Measurements from ENCODE around the gene OIT3. TPM values are rescaled to one million over a fixed set of nuclear protein-coding genes. Genes with fewer than 3 reads are reported as not detected.
"Not testable (repeated sequence)": the region's sequence is repeated elsewhere in the genome, so short reads cannot be mapped to it uniquely, and the experiment has no call there.

Gene OIT3
- total RNA-seq, 1 donor from 2014 or later = not detected

DNA sequence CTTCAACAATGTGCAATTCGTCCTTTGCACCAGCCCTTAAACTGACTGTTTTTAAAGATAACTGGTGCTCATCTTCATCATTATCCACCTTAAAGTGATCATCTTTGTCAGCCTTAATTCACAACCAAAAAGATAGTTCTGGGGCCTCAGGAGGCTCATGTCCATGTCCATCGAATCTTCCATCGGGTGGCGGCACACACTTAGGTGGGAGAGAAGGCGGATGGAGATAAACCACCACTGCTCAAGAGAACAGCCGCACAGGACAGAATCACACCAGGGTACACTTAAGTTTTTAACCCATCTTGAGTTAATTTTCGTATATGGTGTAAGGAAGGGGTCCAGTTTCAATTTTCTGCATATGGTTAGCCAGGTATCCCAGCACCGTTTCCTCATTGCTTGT, 24.8 kb downstream of the OIT3 start:
- ChIA-PET CTCF (no interaction called here), POLR2A (no interaction called here)
- no peak for DNase-seq
- Mint-ChIP-seq H3K4me3 (no peak overlapping the region), H3K36me3 (ENCODE audit: low read depth) (no peaks in the 10 kb centered on the region), H3K27me3 (peaks cover 4% of the 10 kb centered on the region), H3K27ac (no peak overlapping the region), H3K4me1 (no peaks in the 10 kb centered on the region), H3K9me3 (peaks cover 9% of the 10 kb centered on the region)
- intact Hi-C loops (cut with micrococcal nuclease) = no loop called here
- TF ChIP-seq CTCF (IDR thresholded peaks at IDR 0.05) = no peak
- ATAC-seq (ENCODE audit: low read depth) = no peak

DNA sequence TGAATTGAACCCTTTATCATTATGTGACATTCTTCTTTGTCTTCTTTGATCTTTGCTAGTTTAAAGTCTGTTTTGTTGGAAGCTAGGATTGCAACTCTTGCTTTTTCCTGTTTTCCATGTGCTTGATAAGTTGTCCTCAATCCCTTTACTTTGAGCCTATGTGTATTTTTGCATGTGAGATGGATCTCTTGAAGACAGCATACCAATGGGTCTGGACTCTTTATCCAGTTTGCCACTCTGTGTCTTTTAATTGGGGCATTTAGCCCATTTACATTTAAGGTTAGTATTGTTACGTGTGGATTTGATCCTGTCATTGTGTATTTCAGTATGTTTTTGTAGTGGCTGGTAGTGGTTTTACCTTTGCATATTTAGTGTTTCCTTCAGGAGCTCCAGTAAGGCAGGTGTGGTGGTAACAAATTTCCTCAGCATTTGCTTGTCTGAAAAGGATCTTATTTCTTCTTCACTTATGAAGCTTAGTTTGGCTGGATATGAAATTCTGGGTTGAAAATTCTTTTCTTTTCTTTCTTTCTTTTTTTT, 27.7 kb downstream of the OIT3 start:
- POLR2A ChIA-PET; H3K27ac Mint-ChIP-seq; H3K9me3 Mint-ChIP-seq; DNase-seq; ATAC-seq (ENCODE audit: low read depth); H3K36me3 Mint-ChIP-seq (ENCODE audit: low read depth); intact Hi-C loops (cut with micrococcal nuclease); H3K4me1 Mint-ChIP-seq; CTCF ChIA-PET; H3K4me3 Mint-ChIP-seq; H3K27me3 Mint-ChIP-seq: not testable (repeated sequence)

GRCh38 chr10:72924351-72924750, 30.8 kb downstream of the OIT3 start:
- DNase-seq (no peak), ATAC-seq (ENCODE audit: low read depth) (no peak)
- Mint-ChIP-seq H3K4me3 (no peak overlapping the region), H3K36me3 (ENCODE audit: low read depth) (no peaks in the 10 kb centered on the region), H3K27ac (no peak overlapping the region), H3K9me3 (peaks cover 9% of the 10 kb centered on the region), H3K27me3 (peaks cover 4% of the 10 kb centered on the region), H3K4me1 (no peaks in the 10 kb centered on the region)
- CTCF ChIA-PET = no interaction called here
- TF ChIP-seq CTCF (IDR thresholded peaks at IDR 0.05) = no peak
- POLR2A ChIA-PET = no interaction called here
- intact Hi-C loops (cut with micrococcal nuclease) = no loop called here

DNA sequence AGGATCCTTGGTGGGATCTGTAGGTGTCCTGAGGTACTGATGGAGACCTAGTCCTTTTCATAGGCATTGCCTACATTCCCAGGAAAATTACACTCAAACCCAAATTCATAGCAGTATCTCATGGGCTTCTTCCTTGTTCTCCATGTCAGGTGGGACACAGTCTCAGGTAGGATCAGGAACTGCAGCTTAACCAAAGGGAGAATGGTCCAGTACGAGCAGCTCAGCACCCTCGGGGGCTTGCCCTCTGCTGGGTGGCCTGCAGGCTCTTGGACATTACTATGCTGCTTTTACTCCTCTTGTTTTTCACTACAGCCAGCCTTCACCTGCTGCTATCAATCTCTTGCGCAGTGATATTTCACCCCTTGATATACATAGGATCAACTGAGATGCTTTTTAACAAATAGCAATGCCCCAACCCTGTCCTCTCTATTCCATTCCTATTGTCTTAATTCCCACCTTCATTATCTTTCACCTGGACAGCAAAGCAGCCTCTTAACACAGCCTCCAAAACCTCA, 32.5 kb downstream of the OIT3 start:
- Mint-ChIP-seq H3K27ac (no peak overlapping the region), H3K4me3 (no peak overlapping the region), H3K36me3 (ENCODE audit: low read depth) (no peaks in the 10 kb centered on the region), H3K27me3 (no peaks in the 10 kb centered on the region), H3K9me3 (peaks cover 4% of the 10 kb centered on the region), H3K4me1 (no peaks in the 10 kb centered on the region)
- POLR2A ChIA-PET = no interaction called here
- TF ChIP-seq CTCF (IDR thresholded peaks at IDR 0.05) = no peak
- CTCF ChIA-PET = no interaction called here
- no peak for ATAC-seq (ENCODE audit: low read depth)
- intact Hi-C loops (cut with micrococcal nuclease) = no loop called here
- no peak for DNase-seq

GRCh38 chr10:72927485-72927884, 33.9 kb downstream of the OIT3 start:
- TF ChIP-seq CTCF (IDR thresholded peaks at IDR 0.05) = no peak
- no peaks in the 10 kb centered on the region for H3K27me3 Mint-ChIP-seq
- ATAC-seq (ENCODE audit: low read depth) (no peak), DNase-seq (no peak)
- no peak overlapping the region for H3K27ac Mint-ChIP-seq
- H3K36me3 Mint-ChIP-seq (ENCODE audit: low read depth) = no peaks in the 10 kb centered on the region
- CTCF ChIA-PET = no interaction called here
- H3K4me1 Mint-ChIP-seq = no peaks in the 10 kb centered on the region
- no peaks in the 10 kb centered on the region for H3K9me3 Mint-ChIP-seq
- POLR2A ChIA-PET = interaction anchor here (0.6 kb wide), 1 partner anchor 218 kb away, joined by 6 read pairs; no protein-coding TSS in a partner anchor
- intact Hi-C loops (cut with micrococcal nuclease) = no loop called here
- no peak overlapping the region for H3K4me3 Mint-ChIP-seq

GRCh38 chr10:72928798-72929197, 35.3 kb downstream of the OIT3 start:
- Mint-ChIP-seq H3K27ac (no peak overlapping the region), H3K9me3 (no peaks in the 10 kb centered on the region), H3K4me3 (no peak overlapping the region), H3K36me3 (ENCODE audit: low read depth) (no peaks in the 10 kb centered on the region), H3K27me3 (no peaks in the 10 kb centered on the region), H3K4me1 (no peaks in the 10 kb centered on the region)
- ATAC-seq (ENCODE audit: low read depth) = no peak
- no peak for TF ChIP-seq CTCF (IDR thresholded peaks at IDR 0.05)
- POLR2A ChIA-PET = no interaction called here
- intact Hi-C loops (cut with micrococcal nuclease) = no loop called here
- no peak for DNase-seq
- CTCF ChIA-PET = no interaction called here
